ENCODE measurements around the gene LIF.

Gene LIF

GRCh38 chr22:30286813-30287647, 40.5 kb upstream of the LIF start:
- peak; percentile 35 for ATAC-seq
- no peak for TF ChIP-seq ZFP3 (CRISPR knock-in tag; IDR thresholded peaks at IDR 0.05)
- no peak for TF ChIP-seq ISL1 (CRISPR knock-in tag; IDR thresholded peaks at IDR 0.05)
- TF ChIP-seq, protein P1, sequence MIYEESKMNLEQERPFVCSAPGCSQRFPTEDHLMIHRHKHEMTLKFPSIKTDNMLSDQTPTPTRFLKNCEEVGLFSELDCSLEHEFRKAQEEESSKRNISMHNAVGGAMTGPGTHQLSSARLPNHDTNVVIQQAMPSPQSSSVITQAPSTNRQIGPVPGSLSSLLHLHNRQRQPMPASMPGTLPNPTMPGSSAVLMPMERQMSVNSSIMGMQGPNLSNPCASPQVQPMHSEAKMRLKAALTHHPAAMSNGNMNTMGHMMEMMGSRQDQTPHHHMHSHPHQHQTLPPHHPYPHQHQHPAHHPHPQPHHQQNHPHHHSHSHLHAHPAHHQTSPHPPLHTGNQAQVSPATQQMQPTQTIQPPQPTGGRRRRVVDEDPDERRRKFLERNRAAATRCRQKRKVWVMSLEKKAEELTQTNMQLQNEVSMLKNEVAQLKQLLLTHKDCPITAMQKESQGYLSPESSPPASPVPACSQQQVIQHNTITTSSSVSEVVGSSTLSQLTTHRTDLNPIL (CRISPR knock-in tag; IDR thresholded peaks at IDR 0.05; ENCODE audit: low read depth), result no peak
- no peak for TF ChIP-seq ARNTL (CRISPR knock-in tag; IDR thresholded peaks at IDR 0.05; ENCODE audit: borderline replicate concordance, low read depth)
- TF ChIP-seq, protein P2, sequence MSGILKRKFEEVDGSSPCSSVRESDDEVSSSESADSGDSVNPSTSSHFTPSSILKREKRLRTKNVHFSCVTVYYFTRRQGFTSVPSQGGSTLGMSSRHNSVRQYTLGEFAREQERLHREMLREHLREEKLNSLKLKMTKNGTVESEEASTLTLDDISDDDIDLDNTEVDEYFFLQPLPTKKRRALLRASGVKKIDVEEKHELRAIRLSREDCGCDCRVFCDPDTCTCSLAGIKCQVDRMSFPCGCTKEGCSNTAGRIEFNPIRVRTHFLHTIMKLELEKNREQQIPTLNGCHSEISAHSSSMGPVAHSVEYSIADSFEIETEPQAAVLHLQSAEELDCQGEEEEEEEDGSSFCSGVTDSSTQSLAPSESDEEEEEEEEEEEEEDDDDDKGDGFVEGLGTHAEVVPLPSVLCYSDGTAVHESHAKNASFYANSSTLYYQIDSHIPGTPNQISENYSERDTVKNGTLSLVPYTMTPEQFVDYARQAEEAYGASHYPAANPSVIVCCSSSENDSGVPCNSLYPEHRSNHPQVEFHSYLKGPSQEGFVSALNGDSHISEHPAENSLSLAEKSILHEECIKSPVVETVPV (CRISPR knock-in tag; IDR thresholded peaks at IDR 0.05), result no peak
- TF ChIP-seq OSR1 (CRISPR knock-in tag; IDR thresholded peaks at IDR 0.05), result no peak
- no peak for TF ChIP-seq TCF4 (CRISPR knock-in tag; IDR thresholded peaks at IDR 0.05; ENCODE audit: borderline replicate concordance)
- TF ChIP-seq, protein P3, sequence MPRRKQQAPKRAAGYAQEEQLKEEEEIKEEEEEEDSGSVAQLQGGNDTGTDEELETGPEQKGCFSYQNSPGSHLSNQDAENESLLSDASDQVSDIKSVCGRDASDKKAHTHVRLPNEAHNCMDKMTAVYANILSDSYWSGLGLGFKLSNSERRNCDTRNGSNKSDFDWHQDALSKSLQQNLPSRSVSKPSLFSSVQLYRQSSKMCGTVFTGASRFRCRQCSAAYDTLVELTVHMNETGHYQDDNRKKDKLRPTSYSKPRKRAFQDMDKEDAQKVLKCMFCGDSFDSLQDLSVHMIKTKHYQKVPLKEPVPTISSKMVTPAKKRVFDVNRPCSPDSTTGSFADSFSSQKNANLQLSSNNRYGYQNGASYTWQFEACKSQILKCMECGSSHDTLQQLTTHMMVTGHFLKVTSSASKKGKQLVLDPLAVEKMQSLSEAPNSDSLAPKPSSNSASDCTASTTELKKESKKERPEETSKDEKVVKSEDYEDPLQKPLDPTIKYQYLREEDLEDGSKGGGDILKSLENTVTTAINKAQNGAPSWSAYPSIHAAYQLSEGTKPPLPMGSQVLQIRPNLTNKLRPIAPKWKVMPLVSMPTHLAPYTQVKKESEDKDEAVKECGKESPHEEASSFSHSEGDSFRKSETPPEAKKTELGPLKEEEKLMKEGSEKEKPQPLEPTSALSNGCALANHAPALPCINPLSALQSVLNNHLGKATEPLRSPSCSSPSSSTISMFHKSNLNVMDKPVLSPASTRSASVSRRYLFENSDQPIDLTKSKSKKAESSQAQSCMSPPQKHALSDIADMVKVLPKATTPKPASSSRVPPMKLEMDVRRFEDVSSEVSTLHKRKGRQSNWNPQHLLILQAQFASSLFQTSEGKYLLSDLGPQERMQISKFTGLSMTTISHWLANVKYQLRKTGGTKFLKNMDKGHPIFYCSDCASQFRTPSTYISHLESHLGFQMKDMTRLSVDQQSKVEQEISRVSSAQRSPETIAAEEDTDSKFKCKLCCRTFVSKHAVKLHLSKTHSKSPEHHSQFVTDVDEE (CRISPR knock-in tag; IDR thresholded peaks at IDR 0.05), result no peak
- TF ChIP-seq PPARA (CRISPR knock-in tag; IDR thresholded peaks at IDR 0.05; ENCODE audit: borderline replicate concordance), result no peak

DNA sequence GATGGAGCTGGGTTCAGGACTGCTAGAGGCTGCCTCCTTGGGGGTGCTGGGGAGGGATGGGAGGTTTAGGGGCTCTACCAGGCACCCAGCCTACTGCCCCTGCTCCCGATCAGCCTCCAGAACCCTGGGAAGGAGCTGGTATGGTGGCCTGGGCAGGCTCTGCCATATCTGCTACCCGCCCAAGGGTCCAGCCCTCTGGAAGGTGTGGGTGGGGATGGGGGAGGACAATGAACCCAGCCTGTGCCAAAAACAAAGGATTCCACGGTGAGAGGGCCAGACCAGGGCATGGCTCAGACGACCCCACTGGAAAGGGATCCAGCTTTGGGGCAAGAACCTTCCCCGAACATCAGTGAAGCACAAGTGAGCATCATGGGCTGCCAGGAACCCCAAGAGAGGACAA, 39.8 kb upstream of the LIF start:
- TF ChIP-seq ZFP30 (CRISPR knock-in tag; IDR thresholded peaks at IDR 0.05) (no peak), ARNTL (CRISPR knock-in tag; IDR thresholded peaks at IDR 0.05; ENCODE audit: borderline replicate concordance, low read depth) (no peak), SNAI2 (CRISPR knock-in tag; IDR thresholded peaks at IDR 0.05) (no peak), ZNF8 (CRISPR knock-in tag; IDR thresholded peaks at IDR 0.05) (no peak), ZFP3 (CRISPR knock-in tag; IDR thresholded peaks at IDR 0.05) (no peak), TOX (CRISPR knock-in tag; IDR thresholded peaks at IDR 0.05; ENCODE audit: borderline replicate concordance) (no peak), CSDC2 (CRISPR knock-in tag; IDR thresholded peaks at IDR 0.05) (no peak)
- TF ChIP-seq, protein P4, sequence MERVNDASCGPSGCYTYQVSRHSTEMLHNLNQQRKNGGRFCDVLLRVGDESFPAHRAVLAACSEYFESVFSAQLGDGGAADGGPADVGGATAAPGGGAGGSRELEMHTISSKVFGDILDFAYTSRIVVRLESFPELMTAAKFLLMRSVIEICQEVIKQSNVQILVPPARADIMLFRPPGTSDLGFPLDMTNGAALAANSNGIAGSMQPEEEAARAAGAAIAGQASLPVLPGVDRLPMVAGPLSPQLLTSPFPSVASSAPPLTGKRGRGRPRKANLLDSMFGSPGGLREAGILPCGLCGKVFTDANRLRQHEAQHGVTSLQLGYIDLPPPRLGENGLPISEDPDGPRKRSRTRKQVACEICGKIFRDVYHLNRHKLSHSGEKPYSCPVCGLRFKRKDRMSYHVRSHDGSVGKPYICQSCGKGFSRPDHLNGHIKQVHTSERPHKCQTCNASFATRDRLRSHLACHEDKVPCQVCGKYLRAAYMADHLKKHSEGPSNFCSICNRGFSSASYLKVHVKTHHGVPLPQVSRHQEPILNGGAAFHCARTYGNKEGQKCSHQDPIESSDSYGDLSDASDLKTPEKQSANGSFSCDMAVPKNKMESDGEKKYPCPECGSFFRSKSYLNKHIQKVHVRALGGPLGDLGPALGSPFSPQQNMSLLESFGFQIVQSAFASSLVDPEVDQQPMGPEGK (CRISPR knock-in tag; IDR thresholded peaks at IDR 0.05; ENCODE audit: borderline replicate concordance), result no peak
- ATAC-seq, result no peak

GRCh38 chr22:30285846-30286200, 39.3 kb upstream of the LIF start:
- no peak for TF ChIP-seq GLIS3 (CRISPR knock-in tag; IDR thresholded peaks at IDR 0.05)
- TF ChIP-seq, protein P3 (CRISPR knock-in tag; IDR thresholded peaks at IDR 0.05), result no peak
- TF ChIP-seq, protein P2 (CRISPR knock-in tag; IDR thresholded peaks at IDR 0.05), result no peak
- no peak for TF ChIP-seq RARB (CRISPR knock-in tag; IDR thresholded peaks at IDR 0.05)
- ATAC-seq, result no peak

Measured in SK-N-SH treated with all-trans-retinoic acid at 6 μM for 48 hours (cell line).